Regular cardiac myocyte (primary cell): ENCODE measurements around the gene MEPCE. TPM values are rescaled to one million over a fixed set of nuclear protein-coding genes. Genes with fewer than 3 reads are reported as not detected.

ENCODE experiments used
- total RNA-seq: library from RNA; depleted of rRNA; stranded (reverse); fragments of >200 nt; gene quantifications from 2 replicates; pipeline ENCODE4 v1.2.3, GENCODE V29; 2014

MEPCE gene
- 16.3 and 26.6 TPM in 2 replicates for total RNA-seq

GRCh38 chr7:100429637-100430492, at the start of gene MEPCE:
TSS of gene MEPCE (plus strand) at chr7:100429831. CDS start at chr7:100430019, 188 bp downstream.

DNA sequence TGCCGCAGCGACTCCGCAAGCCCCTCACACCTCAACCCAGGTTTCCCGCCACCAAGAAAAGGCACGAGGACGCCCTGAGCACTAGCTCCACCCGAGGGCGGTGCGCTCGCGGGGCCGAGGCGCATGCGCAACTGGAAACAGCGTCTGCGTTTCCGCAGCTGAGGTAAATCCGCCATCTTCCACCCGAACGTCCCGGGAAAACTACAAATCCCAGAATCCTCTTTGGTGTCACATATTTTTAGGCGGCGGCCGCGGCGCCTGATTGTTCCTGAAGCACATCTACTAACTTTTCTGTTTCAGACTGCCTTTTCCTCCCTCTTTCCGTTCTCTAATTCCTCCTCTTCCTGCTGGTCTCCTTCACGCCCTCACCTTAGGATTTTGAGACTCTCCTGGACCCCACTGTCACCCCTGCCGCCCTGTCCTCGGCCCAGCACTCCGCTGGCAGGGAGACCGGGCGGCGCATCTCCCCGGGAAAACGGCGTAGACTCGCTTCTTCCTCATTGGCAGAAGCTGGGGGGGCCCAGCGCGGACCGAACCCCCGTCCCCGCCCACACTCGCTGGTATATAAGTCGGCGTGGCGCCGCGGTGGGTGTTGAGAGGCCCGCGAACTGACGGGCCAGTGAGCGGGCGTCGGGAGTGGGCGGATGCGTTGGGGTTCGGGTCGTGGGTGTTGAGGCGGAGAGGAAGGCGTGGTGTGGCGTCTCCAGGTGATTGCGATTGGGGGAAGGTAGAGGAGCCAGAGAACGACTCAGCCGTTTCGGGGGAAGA, 1.2 kb upstream of the MEPCE start, which contains the start of gene ZCWPW1:
TSS of gene ZCWPW1 (minus strand) at position 505 of the 768 bp plus-strand sequence. CDS start 8,054 bp downstream, outside the sequence.

DNA sequence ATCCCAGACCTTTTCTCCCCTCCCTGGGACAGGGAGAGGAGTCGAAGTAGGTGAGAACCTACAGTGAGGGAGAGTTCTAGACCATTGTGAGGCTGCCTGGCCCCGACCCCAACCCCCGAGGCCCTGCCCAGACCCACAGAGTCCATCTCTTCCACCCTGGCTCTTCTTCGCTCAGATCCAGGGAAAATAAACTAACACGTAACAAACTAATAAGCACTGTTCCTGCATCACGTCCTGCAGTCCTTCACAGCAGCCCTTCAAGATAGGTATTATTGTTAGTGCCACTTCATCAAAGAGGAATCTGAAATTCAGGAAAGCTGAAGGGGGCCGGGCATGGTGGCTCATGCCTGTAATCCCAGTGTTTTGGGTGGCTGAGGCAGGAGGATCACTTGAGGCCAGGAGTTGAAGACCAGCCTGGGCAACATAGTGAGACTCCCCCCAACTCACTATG, 34.6 kb downstream of the MEPCE start, which contains the start of gene SPACDR:
TSS of gene SPACDR (minus strand) at position 51 of the 451 bp plus-strand sequence. CDS start 235 bp downstream, outside the sequence.

GRCh38 chr7:100478958-100479660, 49.5 kb downstream of the MEPCE start, which contains the start of gene TSC22D4:
TSS of gene TSC22D4 (minus strand) at chr7:100479214. CDS start at chr7:100478038, 1,176 bp downstream.

Other genes with a start within 250 kb of the MEPCE start
- 0.19 TPM in 1 of 2 replicates, not detected in the other for gene PVRIG, start 209.9 kb upstream of the MEPCE start, total RNA-seq
- not detected in 2 replicates for gene SPDYE3, start 122.1 kb upstream of the MEPCE start, total RNA-seq
- gene PILRB, start 71.7 kb upstream of the MEPCE start, total RNA-seq = 5.8 and 6.2 TPM in 2 replicates
- under 0.01 and 0.28 TPM in 2 replicates for gene PILRA, start 56.3 kb upstream of the MEPCE start, total RNA-seq
- gene ZCWPW1, start 1.1 kb upstream of the MEPCE start, total RNA-seq = 1.7 and 1.9 TPM in 2 replicates
- 19.2 and 30.3 TPM in 2 replicates for gene PPP1R35, start 6.7 kb downstream of the MEPCE start, total RNA-seq
- 0.19 and 1.7 TPM in 2 replicates for gene SPACDR, start 34.4 kb downstream of the MEPCE start, total RNA-seq
- gene TSC22D4, start 49.4 kb downstream of the MEPCE start, total RNA-seq = 13.2 and 17.1 TPM in 2 replicates
- 0.19 and 0.85 TPM in 2 replicates for gene NYAP1, start 54.1 kb downstream of the MEPCE start, total RNA-seq
- 3.7 and 9.2 TPM in 2 replicates for gene AGFG2, start 109.4 kb downstream of the MEPCE start, total RNA-seq
- gene SAP25, start 144.1 kb downstream of the MEPCE start, total RNA-seq = not detected in 2 replicates
- gene LRCH4, start 156.3 kb downstream of the MEPCE start, total RNA-seq = 12.7 TPM in 2 replicates
- 0.28 and 0.77 TPM in 2 replicates for gene FBXO24, start 156.5 kb downstream of the MEPCE start, total RNA-seq
- 24.2 and 39.5 TPM in 2 replicates for gene PCOLCE, start 172.5 kb downstream of the MEPCE start, total RNA-seq
- gene MOSPD3, start 182.7 kb downstream of the MEPCE start, total RNA-seq = 2.5 and 6.8 TPM in 2 replicates
- gene TFR2, start 211.7 kb downstream of the MEPCE start, total RNA-seq = 0.77 and 2.3 TPM in 2 replicates
- not detected in 2 replicates for gene ACTL6B, start 226.6 kb downstream of the MEPCE start, total RNA-seq
- 57.5 and 169 TPM in 2 replicates for gene GNB2, start 243.9 kb downstream of the MEPCE start, total RNA-seq